Suprapubic skin (tissue), 4 donors: ENCODE results near the gene ETV5.

ENCODE experiments used
- CTCF ChIP-seq, 2 donors: fragments of 200-600 bp in 1 of 2; fragments of 450-650 bp in 1 of 2; sonication (generic) in 1 of 2; IDR thresholded peaks; one replicate each; pipeline ENCODE4 v1.5.1; 2016 to 2019; ENCODE audit warnings: antibody characterized with exemption in 2 of 2, mild to moderate bottlenecking in 1 of 2, moderate library complexity in 1 of 2
- POLR2A ChIP-seq, 2 donors: fragments of 450-650 bp; IDR thresholded peaks; one replicate each; pipeline ENCODE4 v1.6.1; 2017; ENCODE audit warnings: antibody characterized with exemption in 2 of 2, mild to moderate bottlenecking in 2 of 2, moderate library complexity in 2 of 2
- POLR2AphosphoS5 ChIP-seq, 3 donors: sonication (generic); formaldehyde crosslinking; IDR thresholded peaks; one replicate each; pipeline ENCODE4 v1.6.1; 2017; ENCODE audit warnings: antibody characterized with exemption in 3 of 3

- TF ChIP-seq CTCF (IDR thresholded peaks at IDR 0.05) = no peak
- no peak for TF ChIP-seq POLR2A (IDR thresholded peaks at IDR 0.05)
- no peak for TF ChIP-seq POLR2AphosphoS5 (IDR thresholded peaks at IDR 0.05)
Observed at GRCh38 chr3:186024210-186024609, 84.7 kb downstream of the ETV5 start.
